ENCODE results near the gene EMC9. TPM values are rescaled to one million over a fixed set of nuclear protein-coding genes. Genes with fewer than 3 reads are reported as not detected.

The EMC9 gene
- total RNA-seq, 4 donors from 2014 or later = 6.0 to 12.1 (median 10.9) TPM

- Histone ChIP-seq H3K36me3 (peaks cover 0 to 56% (median 5%) of the 10 kb centered on the region in 3 donors), H3K27me3 (no peaks in the 10 kb centered on the region), H3K4me1 (peaks cover 0 to 24% (median 5%) of the 10 kb centered on the region in 3 donors), H3K4me3 (peak within 1 kb of the TSS in 3 of 4 donors; percentile 27 to 42 (median 34)), H3K27ac (peak within 1 kb of the TSS in 3 of 4 donors; percentile 30 to 69 (median 50)), H3K9me3 (no peaks in the 10 kb centered on the region)
- TF ChIP-seq CTCF (IDR thresholded peaks at IDR 0.05) (no peak), POLR2A (IDR thresholded peaks at IDR 0.05) (no peak)
- no peak for DNase-seq
- 37 to 73% methylated on average over 4 to 20 of the region's 63 CpGs for WGBS, 2 donors
- intact Hi-C loops (cut with DNase I) = no loop called here
Measured at GRCh38 chr14:24171422-24172260, 30.2 kb upstream of the EMC9 start, which contains the start of gene REC8. TSS of gene REC8 (plus strand) at chr14:24172080. CDS start at chr14:24172553, 473 bp downstream.

- no peak overlapping the region for H3K4me3 ChIP-seq
- WGBS, 2 donors = 80 to 94% methylated on average over 3 of the region's 3 CpGs
- peaks cover 7 to 52% (median 23%) of the 10 kb centered on the region in 3 donors for H3K4me1 ChIP-seq
- no peaks in the 10 kb centered on the region for H3K27me3 ChIP-seq
- DNase-seq = no peak
- TF ChIP-seq POLR2A (IDR thresholded peaks at IDR 0.05) (no peak), CTCF (IDR thresholded peaks at IDR 0.05) (no peak)
- H3K9me3 ChIP-seq = no peaks in the 10 kb centered on the region
- no peak overlapping the region for H3K27ac ChIP-seq
- intact Hi-C loops (cut with DNase I) = no loop called here
- peaks cover 26 to 82% (median 33%) of the 10 kb centered on the region in 3 donors for H3K36me3 ChIP-seq
Measured at GRCh38 chr14:24167469-24168114, 26.2 kb upstream of the EMC9 start.

- TF ChIP-seq CTCF (IDR thresholded peaks at IDR 0.05) = no peak
- no peak for TF ChIP-seq POLR2A (IDR thresholded peaks at IDR 0.05)
- WGBS, 2 donors = 94 to 97% methylated on average over 3 to 5 of the region's 5 CpGs
- H3K36me3 ChIP-seq = peaks cover 28 to 85% (median 33%) of the 10 kb centered on the region in 3 donors
Measured at GRCh38 chr14:24165785-24166184, 24.4 kb upstream of the EMC9 start.

GRCh38 chr14:24164518-24164991, 23.2 kb upstream of the EMC9 start:
- WGBS, 2 donors = 17 to 75% methylated on average over 1 to 7 of the region's 14 CpGs
- Histone ChIP-seq H3K4me3 (no peak overlapping the region), H3K27me3 (no peaks in the 10 kb centered on the region), H3K4me1 (peaks cover 21 to 58% (median 34%) of the 10 kb centered on the region in 3 donors), H3K27ac (peak overlapping the region in 2 of 4 donors; percentile 17 to 36), H3K36me3 (peaks cover 34 to 85% (median 37%) of the 10 kb centered on the region in 3 donors), H3K9me3 (no peaks in the 10 kb centered on the region)
- no peak for DNase-seq
- intact Hi-C loops (cut with DNase I) = no loop called here
- TF ChIP-seq CTCF (IDR thresholded peaks at IDR 0.05) = no peak
- TF ChIP-seq POLR2A (IDR thresholded peaks at IDR 0.05) = no peak

More at GRCh38 chr14:24165785-24166184, 24.4 kb upstream of the EMC9 start:
- Histone ChIP-seq H3K4me3 (no peak overlapping the region), H3K27me3 (no peaks in the 10 kb centered on the region), H3K27ac (no peak overlapping the region), H3K4me1 (peaks cover 19 to 52% (median 27%) of the 10 kb centered on the region in 3 donors), H3K9me3 (no peaks in the 10 kb centered on the region)
- intact Hi-C loops (cut with DNase I) = no loop called here
- DNase-seq = no peak
